Measurements from ENCODE around the gene KMT5C. TPM values are rescaled to one million over a fixed set of nuclear protein-coding genes. Genes with fewer than 3 reads are reported as not detected.
A peak's percentile ranks its signal among the peaks of the same experiment; 100 is the strongest.

KMT5C gene
- total RNA-seq, 1 donor from 2014 or later, result 54.0 TPM

GRCh38 chr19:55302318-55302703, 37.4 kb upstream of the KMT5C start:
- H3K9me3 Mint-ChIP-seq, result no peaks in the 10 kb centered on the region
- TF ChIP-seq CTCF (IDR thresholded peaks at IDR 0.05; ENCODE audit: unreplicated experiment), result no peak
- H3K36me3 Mint-ChIP-seq, result peaks cover 24% of the 10 kb centered on the region
- H3K27me3 Mint-ChIP-seq (ENCODE audit: low read depth), result no peaks in the 10 kb centered on the region
- H3K27ac Mint-ChIP-seq, result no peak overlapping the region
- no peak for DNase-seq (ENCODE audit: low spot score in 2 of 2, unreplicated experiment in 2 of 2)
- H3K4me3 Mint-ChIP-seq, result no peak overlapping the region
- peaks cover 6% of the 10 kb centered on the region for H3K4me1 Mint-ChIP-seq

- Mint-ChIP-seq H3K27me3 (ENCODE audit: low read depth) (no peaks in the 10 kb centered on the region), H3K27ac (no peak overlapping the region), H3K9me3 (no peaks in the 10 kb centered on the region), H3K4me3 (no peak overlapping the region), H3K4me1 (peaks cover 6% of the 10 kb centered on the region), H3K36me3 (peaks cover 25% of the 10 kb centered on the region)
- DNase-seq (ENCODE audit: low spot score in 2 of 2, unreplicated experiment in 2 of 2), result no peak
- no peak for TF ChIP-seq CTCF (IDR thresholded peaks at IDR 0.05; ENCODE audit: unreplicated experiment)
Observed at GRCh38 chr19:55303477-55303876, 36.2 kb upstream of the KMT5C start.

- no peak for TF ChIP-seq CTCF (IDR thresholded peaks at IDR 0.05; ENCODE audit: unreplicated experiment)
- peaks cover 6% of the 10 kb centered on the region for H3K4me1 Mint-ChIP-seq
- H3K27me3 Mint-ChIP-seq (ENCODE audit: low read depth), result no peaks in the 10 kb centered on the region
- no peaks in the 10 kb centered on the region for H3K9me3 Mint-ChIP-seq
- peaks cover 31% of the 10 kb centered on the region for H3K36me3 Mint-ChIP-seq
- no peak for DNase-seq (ENCODE audit: low spot score in 2 of 2, unreplicated experiment in 2 of 2)
- no peak overlapping the region for H3K4me3 Mint-ChIP-seq
- no peak overlapping the region for H3K27ac Mint-ChIP-seq
Observed at GRCh38 chr19:55304279-55304978, 35.2 kb upstream of the KMT5C start.

GRCh38 chr19:55304980-55305379, 34.7 kb upstream of the KMT5C start:
- no peak overlapping the region for H3K27ac Mint-ChIP-seq
- no peaks in the 10 kb centered on the region for H3K27me3 Mint-ChIP-seq (ENCODE audit: low read depth)
- peaks cover 6% of the 10 kb centered on the region for H3K4me1 Mint-ChIP-seq
- DNase-seq (ENCODE audit: low spot score in 2 of 2, unreplicated experiment in 2 of 2), result no peak
- H3K36me3 Mint-ChIP-seq, result peaks cover 30% of the 10 kb centered on the region
- TF ChIP-seq CTCF (IDR thresholded peaks at IDR 0.05; ENCODE audit: unreplicated experiment), result no peak
- H3K9me3 Mint-ChIP-seq, result no peaks in the 10 kb centered on the region
- no peak overlapping the region for H3K4me3 Mint-ChIP-seq

- no peak overlapping the region for H3K27ac Mint-ChIP-seq
- DNase-seq (ENCODE audit: low spot score in 2 of 2, unreplicated experiment in 2 of 2), result peak in 1 of 2 experiments; percentile 48
Observed at GRCh38 chr19:55305491-55305890, 34.2 kb upstream of the KMT5C start.

More at GRCh38 chr19:55305491-55305890, 34.2 kb upstream of the KMT5C start:
- no peak overlapping the region for H3K4me3 Mint-ChIP-seq
- no peaks in the 10 kb centered on the region for H3K27me3 Mint-ChIP-seq (ENCODE audit: low read depth)
- H3K9me3 Mint-ChIP-seq, result no peaks in the 10 kb centered on the region
- H3K36me3 Mint-ChIP-seq, result peaks cover 32% of the 10 kb centered on the region
- H3K4me1 Mint-ChIP-seq, result peaks cover 6% of the 10 kb centered on the region
- no peak for TF ChIP-seq CTCF (IDR thresholded peaks at IDR 0.05; ENCODE audit: unreplicated experiment)
